HEK293T (cell line): ENCODE results near the gene LETM1.

ENCODE experiments used
- CTCF ChIA-PET: fragments of 350-600 bp; formaldehyde crosslinking; extraction: SDS; loops from one replicate; lab custom pipeline; 2021; ENCODE audit warnings: antibody characterized with exemption, inconsistent platforms; lab: Yijun Ruan, JAX
- POLR2A ChIA-PET: fragments of 350-600 bp; formaldehyde crosslinking; extraction: SDS; loops from one replicate; lab custom pipeline; 2020; ENCODE audit warnings: antibody characterized with exemption, inconsistent platforms; lab: Yijun Ruan, JAX
- DNase-seq: peaks from one replicate; pipeline ENCODE4 v3.0.0; 2012; ENCODE audit warnings: mixed read lengths; ENCODE audit errors: extremely low spot score
- ARNT ChIP-seq: fragments of 450-650 bp; IDR thresholded peaks from 2 replicates; pipeline ENCODE4 v1.6.1; 2017; ENCODE audit warnings: mild to moderate bottlenecking
- BHLHE40 ChIP-seq: fragments of 450-650 bp; IDR thresholded peaks from 2 replicates; pipeline ENCODE4 v1.6.1; 2016; ENCODE audit warnings: mild to moderate bottlenecking, moderate library complexity, borderline replicate concordance
- CTBP1 ChIP-seq: fragments of 450-650 bp; IDR thresholded peaks from 2 replicates; pipeline ENCODE4 v1.6.1; 2016; ENCODE audit warnings: borderline replicate concordance
- ELF4 ChIP-seq: fragments of 450-650 bp; IDR thresholded peaks from 2 replicates; pipeline ENCODE4 v1.6.1; 2017; ENCODE audit warnings: antibody characterized with exemption
- FOXA1 ChIP-seq: fragments of 450-650 bp; IDR thresholded peaks from 2 replicates; pipeline ENCODE4 v1.6.1; 2016; ENCODE audit warnings: mild to moderate bottlenecking
- FOXK2 ChIP-seq: fragments of 450-650 bp; IDR thresholded peaks from 2 replicates; pipeline ENCODE4 v1.6.1; 2016; ENCODE audit warnings: mild to moderate bottlenecking
- FOXM1 ChIP-seq: fragments of 450-650 bp; IDR thresholded peaks from 2 replicates; pipeline ENCODE4 v1.6.1; 2017; ENCODE audit warnings: mild to moderate bottlenecking, borderline replicate concordance
- HDGF ChIP-seq: fragments of 450-650 bp; IDR thresholded peaks from 2 replicates; pipeline ENCODE4 v1.6.1; 2017; ENCODE audit warnings: antibody characterized with exemption, borderline replicate concordance
- L3MBTL2 ChIP-seq: fragments of 450-650 bp; conservative IDR thresholded peaks from 2 replicates; pipeline ENCODE4 v1.6.1; 2016; ENCODE audit warnings: mild to moderate bottlenecking
- LEF1 ChIP-seq: fragments of 450-650 bp; IDR thresholded peaks from 2 replicates; pipeline ENCODE4 v1.6.1; 2017; ENCODE audit warnings: mild to moderate bottlenecking, borderline replicate concordance
- NFRKB ChIP-seq: fragments of 450-650 bp; IDR thresholded peaks from 2 replicates; pipeline ENCODE4 v1.6.1; 2016; ENCODE audit warnings: mild to moderate bottlenecking, moderate library complexity
- SP1 ChIP-seq: fragments of 450-650 bp; IDR thresholded peaks from 2 replicates; pipeline ENCODE4 v1.6.1; 2017
- SUZ12 ChIP-seq: fragments of 450-650 bp; IDR thresholded peaks from 2 replicates; pipeline ENCODE4 v1.6.1; 2016; ENCODE audit warnings: mild to moderate bottlenecking
- TARDBP ChIP-seq: fragments of 450-650 bp; IDR thresholded peaks from 2 replicates; pipeline ENCODE4 v1.6.1; 2016
- ZNF384 ChIP-seq: fragments of 450-650 bp; IDR thresholded peaks from 2 replicates; pipeline ENCODE4 v1.6.1; 2016
- TF ChIP-seq, protein P1 (sequence below): fragments of 450-650 bp; IDR thresholded peaks from 2 replicates; pipeline ENCODE4 v1.6.1; 2016

The LETM1 gene

DNA sequence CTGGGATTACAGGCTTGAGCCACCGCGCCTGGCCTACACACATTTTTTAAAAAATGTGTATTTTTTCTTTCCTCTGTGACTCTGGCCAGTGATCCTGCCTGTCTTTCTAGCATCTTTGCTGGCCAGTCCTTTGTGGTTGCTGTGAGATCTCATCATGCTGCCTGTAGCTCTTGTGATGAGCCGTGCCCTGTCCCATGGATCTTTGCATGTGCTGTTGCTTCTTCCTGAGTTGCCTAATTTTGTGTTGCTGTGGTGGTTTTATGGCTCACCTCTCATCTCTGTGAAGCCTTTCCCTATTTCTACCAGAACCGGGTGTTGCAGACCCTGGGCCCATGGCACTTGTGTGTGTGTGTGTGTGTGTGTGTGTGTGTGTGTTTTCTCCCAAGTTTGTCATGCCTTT, 23.5 kb upstream of the LETM1 start:
- TF ChIP-seq ARNT (no peak), SP1 (no peak), FOXM1 (no peak), FOXK2 (no peak), BHLHE40 (no peak), FOXA1 (no peak), ZNF384 (no peak), SUZ12 (no peak), HDGF (no peak)
- no peak for DNase-seq
- POLR2A ChIA-PET = interaction anchor here (1.6 kb wide), 1 partner anchor 9 kb away, joined by 5 read pairs; the partner anchor contains the start of gene NSD2
- CTCF ChIA-PET = interaction anchor here (1.0 to 1.2 kb wide), 2 partner anchors 19 to 20 kb away, joined by 3 read pairs; no protein-coding TSS in a partner anchor

GRCh38 chr4:1874201-1874600, 18.2 kb upstream of the LETM1 start:
- CTCF ChIA-PET = no interaction called here
- POLR2A ChIA-PET = interaction anchor here (1.1 to 1.5 kb wide), 2 partner anchors 13 to 18 kb away, joined by 3 to 4 read pairs; partner anchors contain the start of gene LETM1
- TF ChIP-seq FOXA1 = no peak
- TF ChIP-seq, protein P1, sequence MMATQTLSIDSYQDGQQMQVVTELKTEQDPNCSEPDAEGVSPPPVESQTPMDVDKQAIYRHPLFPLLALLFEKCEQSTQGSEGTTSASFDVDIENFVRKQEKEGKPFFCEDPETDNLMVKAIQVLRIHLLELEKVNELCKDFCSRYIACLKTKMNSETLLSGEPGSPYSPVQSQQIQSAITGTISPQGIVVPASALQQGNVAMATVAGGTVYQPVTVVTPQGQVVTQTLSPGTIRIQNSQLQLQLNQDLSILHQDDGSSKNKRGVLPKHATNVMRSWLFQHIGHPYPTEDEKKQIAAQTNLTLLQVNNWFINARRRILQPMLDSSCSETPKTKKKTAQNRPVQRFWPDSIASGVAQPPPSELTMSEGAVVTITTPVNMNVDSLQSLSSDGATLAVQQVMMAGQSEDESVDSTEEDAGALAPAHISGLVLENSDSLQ = peak; percentile 49; the same call in 1 of the 2 replicates
- no peak for TF ChIP-seq SP1
- no peak for TF ChIP-seq L3MBTL2
- no peak for DNase-seq

GRCh38 chr4:1873776-1874175, 17.8 kb upstream of the LETM1 start:
- DNase-seq = no peak
- TF ChIP-seq CTBP1 (no peak), FOXM1 (no peak), ZNF384 (no peak), FOXA1 (no peak), NFRKB (no peak), SUZ12 (no peak), SP1 (no peak), HDGF (no peak), ARNT (no peak), TARDBP (no peak), LEF1 (no peak), L3MBTL2 (no peak), FOXK2 (no peak), ELF4 (no peak), BHLHE40 (no peak)
- TF ChIP-seq, protein P1 = no peak
- POLR2A ChIA-PET = interaction anchor here (1.5 kb wide), 1 partner anchor 13 kb away, joined by 4 read pairs; no protein-coding TSS in a partner anchor
- CTCF ChIA-PET = no interaction called here

DNA sequence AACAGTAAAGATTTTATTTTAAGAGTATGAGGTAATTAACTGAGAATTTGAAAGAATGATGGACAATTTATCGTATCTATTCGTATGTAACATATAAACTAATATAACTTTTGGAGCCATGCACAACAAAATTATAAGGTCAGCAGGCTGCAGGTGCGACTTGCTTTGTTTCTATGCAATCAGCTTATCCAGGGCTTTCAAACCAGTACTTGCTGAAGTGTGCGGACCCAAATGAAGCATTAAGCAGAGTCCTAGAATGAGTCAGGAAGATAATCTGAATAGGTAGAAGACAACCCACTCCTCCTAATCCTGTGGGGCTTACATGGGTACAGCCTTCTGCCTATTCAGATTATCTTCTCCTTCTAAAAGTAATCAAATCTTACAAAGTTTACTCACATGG, 17.3 kb upstream of the LETM1 start:
- DNase-seq = no peak
- ChIA-PET POLR2A (interaction anchor here (1.4 to 1.5 kb wide), 3 partner anchors 10 to 17 kb away, joined by 4 to 6 read pairs (median 4); partner anchors contain the start of gene LETM1), CTCF (no interaction called here)
- TF ChIP-seq LEF1 = no peak
- TF ChIP-seq SUZ12 = no peak

DNA sequence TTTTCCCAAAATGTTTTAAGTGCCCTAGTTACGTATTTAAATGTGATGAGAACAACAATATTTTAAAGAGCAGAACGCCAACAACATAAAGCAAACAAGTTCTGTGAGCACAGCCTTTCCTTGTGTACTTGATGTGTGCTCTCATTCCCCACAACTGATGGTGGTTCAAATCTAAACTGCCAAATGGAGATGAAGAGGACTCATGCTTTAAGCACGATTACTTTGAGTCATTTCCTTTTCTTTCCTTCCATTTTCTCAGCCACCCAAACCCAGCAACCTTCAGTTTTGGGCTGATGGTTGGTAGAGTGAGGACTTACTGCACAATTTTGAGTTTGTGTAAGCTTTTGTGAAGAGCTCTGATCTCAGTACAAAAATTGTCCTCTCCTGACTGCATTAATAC, 16.9 kb upstream of the LETM1 start:
- ChIA-PET CTCF (no interaction called here), POLR2A (interaction anchor here (1.0 to 1.5 kb wide), 4 partner anchors 10 to 323 kb away, joined by 3 to 6 read pairs (median 4); partner anchors contain the start of gene LETM1)
- no peak for TF ChIP-seq SUZ12
- TF ChIP-seq NFRKB = no peak
- no peak for TF ChIP-seq TARDBP
- TF ChIP-seq, protein P1 = no peak
- no peak for TF ChIP-seq SP1
- TF ChIP-seq CTBP1 = no peak
- TF ChIP-seq LEF1 = no peak
- no peak for TF ChIP-seq ELF4
- no peak for TF ChIP-seq FOXA1
- no peak for TF ChIP-seq ARNT
- no peak for TF ChIP-seq L3MBTL2
- no peak for TF ChIP-seq ZNF384
- no peak for TF ChIP-seq BHLHE40
- TF ChIP-seq FOXK2 = no peak
- no peak for TF ChIP-seq FOXM1
- no peak for TF ChIP-seq HDGF
- no peak for DNase-seq

GRCh38 chr4:1871471-1872021, 15.6 kb upstream of the LETM1 start:
- DNase-seq = peak; percentile 56
- no peak for TF ChIP-seq ELF4
- no peak for TF ChIP-seq NFRKB
- no peak for TF ChIP-seq L3MBTL2
- TF ChIP-seq FOXM1 = no peak
- TF ChIP-seq CTBP1 = no peak
- no peak for TF ChIP-seq SUZ12
- TF ChIP-seq, protein P1 = no peak
- no peak for TF ChIP-seq LEF1
- no peak for TF ChIP-seq SP1
- no peak for TF ChIP-seq ZNF384
- no peak for TF ChIP-seq FOXK2
- no peak for TF ChIP-seq HDGF
- no peak for TF ChIP-seq BHLHE40
- TF ChIP-seq TARDBP = no peak
- no peak for TF ChIP-seq ARNT
- TF ChIP-seq FOXA1 = no peak
- CTCF ChIA-PET = no interaction called here
- POLR2A ChIA-PET = no interaction called here
